ENCODE results near the gene CILP2. TPM values are rescaled to one million over a fixed set of nuclear protein-coding genes. Genes with fewer than 3 reads are reported as not detected.

Gene CILP2
- polyA plus RNA-seq, 1 of the 3 experiments (the other 2 are of a cell fraction) = 1.9 TPM

- no peak for TF ChIP-seq IRF3 (IDR thresholded peaks at IDR 0.05; ENCODE audit: low read depth, low read length)
- no peak for TF ChIP-seq ELF1 (IDR thresholded peaks at IDR 0.05)
- no peak for TF ChIP-seq ZBTB33 (IDR thresholded peaks at IDR 0.05; ENCODE audit: borderline replicate concordance, low read depth)
- TF ChIP-seq RFX5 (IDR thresholded peaks at IDR 0.05; ENCODE audit: low read length) = no peak
- TF ChIP-seq CTCF (IDR thresholded peaks at IDR 0.05) = no peak
Observed at GRCh38 chr19:19553670-19554069, 15.6 kb downstream of the CILP2 start (continued).

GRCh38 chr19:19554074-19555023, 16.3 kb downstream of the CILP2 start:
- Histone ChIP-seq H3K9me2 (no peaks in the 10 kb centered on the region), H3K79me2 (ENCODE audit: insufficient read depth) (no peaks in the 10 kb centered on the region), H3K9me3 (no peaks in the 10 kb centered on the region), H3F3A (replicated peaks; ENCODE audit: insufficient read depth) (no peaks in the 10 kb centered on the region), H3K27me3 (ENCODE audit: insufficient read depth) (no peaks in the 10 kb centered on the region), H3K27ac (ENCODE audit: low read depth in 2 of 2, low read length in 1 of 2) (no peak overlapping the region), H4K20me1 (ENCODE audit: insufficient read depth) (no peaks in the 10 kb centered on the region), H2AFZ (ENCODE audit: low read depth) (no peak overlapping the region), H3K36me3 (replicated peaks in 1 of 2; ENCODE audit: control insufficient read depth in 1 of 2, insufficient read depth in 2 of 2, low read length in 1 of 2) (no peaks in the 10 kb centered on the region), H3K9ac (no peak overlapping the region), H3K4me2 (no peak overlapping the region), H3K4me3 (ENCODE audit: low read depth in 2 of 2, low read length in 1 of 2) (no peak overlapping the region), H3K4me1 (ENCODE audit: control insufficient read depth in 1 of 2, insufficient read depth in 2 of 2, low read depth in 1 of 2, low read length in 1 of 2) (no peaks in the 10 kb centered on the region; a peak in 1 of 4 replicates)
- ChIA-PET CTCF (interaction anchor here (0.7 to 15.7 kb wide), 25 partner anchors 9 to 108 kb away, joined by 3 to 258 read pairs (median 5); partner anchors contain the start of genes CILP2, GMIP and YJEFN3), POLR2A (no interaction called here)
- peak; percentile 33 for TF ChIP-seq SMC3 (IDR thresholded peaks at IDR 0.05; ENCODE audit: low read depth, low read length)
- TF ChIP-seq RAD21 (IDR thresholded peaks at IDR 0.05; ENCODE audit: low read length) = peak; percentile 57
- no peak for TF ChIP-seq GATA2 (CRISPR knock-in tag; IDR thresholded peaks at IDR 0.05)
- no peak for TF ChIP-seq ZBTB33 (IDR thresholded peaks at IDR 0.05; ENCODE audit: borderline replicate concordance, low read depth)
- peak; percentile 69 for TF ChIP-seq CTCF (IDR thresholded peaks at IDR 0.05)
- WGBS (ENCODE audit: low lambda C conversion rate) = 73% methylated on average over 26 of the region's 34 CpGs
- peak; percentile 86 for DNase-seq
